Thymus (tissue), 2 donors: ENCODE results near the gene CLEC12A. TPM values are rescaled to one million over a fixed set of nuclear protein-coding genes. Genes with fewer than 3 reads are reported as not detected.

Source experiments
- polyA plus RNA-seq: library from polyadenylated mRNA; stranded (reverse); fragments of 200-250 nt; gene quantifications from one replicate; pipeline ENCODE4 v1.2.3, GENCODE V29; 2013
- total RNA-seq: library from RNA; stranded (reverse); fragments of 120-200 nt; gene quantifications from one replicate; pipeline ENCODE4 v1.2.4, GENCODE V29; 2013
- donor health status: healthy.

Gene CLEC12A
- total and polyA plus RNA-seq, 2 donors = 2.9 to 6.8 TPM

Other genes with a start within 250 kb of the CLEC12A start
- gene CLECL1, start 238.3 kb upstream of the CLEC12A start, total RNA-seq = 4.0 TPM
- gene CLECL1, start 238.3 kb upstream of the CLEC12A start, polyA plus RNA-seq = 11.2 TPM
- 90.9 TPM for gene CD69, start 210.5 kb upstream of the CLEC12A start, total RNA-seq
- gene CD69, start 210.5 kb upstream of the CLEC12A start, polyA plus RNA-seq = 222 TPM
- gene KLRF1, start 143.9 kb upstream of the CLEC12A start, total RNA-seq = 0.80 TPM
- gene KLRF1, start 143.9 kb upstream of the CLEC12A start, polyA plus RNA-seq = 3.3 TPM
- 29.7 TPM for gene CLEC2B, start 102.1 kb upstream of the CLEC12A start, total RNA-seq
- gene CLEC2B, start 102.1 kb upstream of the CLEC12A start, polyA plus RNA-seq = 42.7 TPM
- gene KLRF2, start 89.9 kb upstream of the CLEC12A start, total RNA-seq = 0.76 TPM
- gene KLRF2, start 89.9 kb upstream of the CLEC12A start, polyA plus RNA-seq = 0.11 TPM
- not detected for gene CLEC2A, start 39.0 kb upstream of the CLEC12A start, total RNA-seq
- gene CLEC2A, start 39.0 kb upstream of the CLEC12A start, polyA plus RNA-seq = 0.11 TPM
- gene CLEC1B, start 27.7 kb downstream of the CLEC12A start, total RNA-seq = 0.19 TPM
- 0.48 TPM for gene CLEC1B, start 27.7 kb downstream of the CLEC12A start, polyA plus RNA-seq
- gene CLEC12B, start 39.2 kb downstream of the CLEC12A start, total RNA-seq = 0.42 TPM
- gene CLEC12B, start 39.2 kb downstream of the CLEC12A start, polyA plus RNA-seq = 0.50 TPM
- 16.2 TPM for gene CLEC9A, start 59.3 kb downstream of the CLEC12A start, total RNA-seq
- 12.6 TPM for gene CLEC9A, start 59.3 kb downstream of the CLEC12A start, polyA plus RNA-seq
- 42.5 TPM for gene CLEC1A, start 127.6 kb downstream of the CLEC12A start, total RNA-seq
- 36.0 TPM for gene CLEC1A, start 127.6 kb downstream of the CLEC12A start, polyA plus RNA-seq
- 25.3 TPM for gene CLEC7A, start 158.8 kb downstream of the CLEC12A start, total RNA-seq
- gene CLEC7A, start 158.8 kb downstream of the CLEC12A start, polyA plus RNA-seq = 25.5 TPM
- gene OLR1, start 200.7 kb downstream of the CLEC12A start, total RNA-seq = 0.52 TPM
- gene OLR1, start 200.7 kb downstream of the CLEC12A start, polyA plus RNA-seq = 1.1 TPM
- 0.14 TPM for gene TMEM52B, start 207.6 kb downstream of the CLEC12A start, total RNA-seq
- 0.14 TPM for gene TMEM52B, start 207.6 kb downstream of the CLEC12A start, polyA plus RNA-seq
- gene GABARAPL1, start 241.5 kb downstream of the CLEC12A start, total RNA-seq = 19.1 TPM
- gene GABARAPL1, start 241.5 kb downstream of the CLEC12A start, polyA plus RNA-seq = 92.0 TPM